CD8-positive, alpha-beta memory T cell (primary cell): ENCODE results near the gene TCEAL3. TPM values are rescaled to one million over a fixed set of nuclear protein-coding genes. Genes with fewer than 3 reads are reported as not detected.
"Not testable (repeated sequence)": the region's sequence is repeated elsewhere in the genome, so short reads cannot be mapped to it uniquely, and the experiment has no call there.

Experiments used
- CTCF ChIA-PET: fragments of 350-600 bp; sonication (Branson Sonifier 250); formaldehyde crosslinking; loops from one replicate; lab custom pipeline; 2021; ENCODE audit warnings: antibody characterized with exemption; lab: Charles Lee
- POLR2A ChIA-PET: fragments of 350-600 bp; sonication (Branson Sonifier 250); formaldehyde crosslinking; loops from one replicate; lab custom pipeline; 2021; ENCODE audit warnings: antibody characterized with exemption; lab: Charles Lee
- DNase-seq, 5 donors: peaks; one replicate each; pipeline versions ENCODE4 v3.0.0 to v3.0.0-alpha.2; 2020 to 2022; ENCODE audit warnings: mixed read lengths in 1 of 5
- H3K27ac ChIP-seq: one replicate; pipeline ENCODE4 v1.7.0; 2013; ENCODE audit warnings: low read depth, mild to moderate bottlenecking, low read length, moderate library complexity
- H3K27me3 ChIP-seq: 2 replicates; pipeline ENCODE4 v1.7.0; 2013; ENCODE audit warnings: low read length, mild to moderate bottlenecking; ENCODE audit not compliant: insufficient read depth, poor library complexity, severe bottlenecking
- H3K36me3 ChIP-seq: 2 replicates; pipeline ENCODE4 v1.7.0; 2013; ENCODE audit warnings: mild to moderate bottlenecking, low read length, moderate library complexity; ENCODE audit not compliant: insufficient read depth
- H3K4me1 ChIP-seq: 2 replicates; pipeline ENCODE4 v1.7.0; 2013; ENCODE audit warnings: mild to moderate bottlenecking, low read length, moderate library complexity; ENCODE audit not compliant: insufficient read depth
- H3K4me3 ChIP-seq: 2 replicates; pipeline ENCODE4 v1.7.0; 2013; ENCODE audit warnings: mild to moderate bottlenecking, low read length
- H3K9me3 ChIP-seq: 2 replicates; pipeline ENCODE4 v1.7.0; 2013; ENCODE audit warnings: mild to moderate bottlenecking, low read length
- H3K27ac Mint-ChIP-seq, 8 donors: one replicate each; pipeline ENCODE4 v1.8.0; 2020 to 2021; ENCODE audit warnings: mixed read lengths in 8 of 8, mild to moderate bottlenecking in 6 of 8, inconsistent platforms in 3 of 8, moderate library complexity in 3 of 8
- H3K27me3 Mint-ChIP-seq, 2 donors: one replicate each; pipeline ENCODE4 v1.8.0; 2020 to 2021; ENCODE audit warnings: mixed read lengths in 2 of 2, mild to moderate bottlenecking in 1 of 2, moderate library complexity in 1 of 2
- H3K36me3 Mint-ChIP-seq, 3 donors: one replicate each; pipeline ENCODE4 v1.8.0; 2020 to 2021; ENCODE audit warnings: mixed read lengths in 3 of 3, inconsistent platforms in 1 of 3, mild to moderate bottlenecking in 1 of 3
- H3K4me1 Mint-ChIP-seq, 3 donors: one replicate each; pipeline ENCODE4 v1.8.0; 2020 to 2021; ENCODE audit warnings: mixed read lengths in 3 of 3, inconsistent platforms in 1 of 3, mild to moderate bottlenecking in 1 of 3
- H3K4me3 Mint-ChIP-seq, 7 donors: one replicate each; pipeline ENCODE4 v1.8.0; 2020 to 2021; ENCODE audit warnings: mixed read lengths in 7 of 7, mild to moderate bottlenecking in 6 of 7, moderate library complexity in 4 of 7, inconsistent platforms in 2 of 7
- H3K9me3 Mint-ChIP-seq, 5 donors: one replicate each; pipeline ENCODE4 v1.8.0; 2020 to 2022; ENCODE audit warnings: mixed read lengths in 5 of 5, mild to moderate bottlenecking in 3 of 5, moderate library complexity in 2 of 5, inconsistent platforms in 1 of 5
- polyA plus RNA-seq: library from polyadenylated mRNA; unstranded; fragments of 300-500 nt; fragmentation: Illumina TruSeq; gene quantifications from one replicate; pipeline ENCODE4 v1.2.3, GENCODE V29; 2021
- total RNA-seq, 2 experiments: library from RNA; stranded (reverse); gene quantifications; one replicate each; pipeline ENCODE4 v1.2.3, GENCODE V29; 2021

Gene TCEAL3
- total and polyA plus RNA-seq, 3 experiments from 2014 or later, result 3.9 to 13.1 (median 4.3) TPM

GRCh38 chrX:103584596-103584995 is 23.2 kb upstream of the TCEAL3 start:
- Histone ChIP-seq H3K9me3 (no peaks in the 10 kb centered on the region), H3K27ac (no peak overlapping the region), H3K27me3 (no peaks in the 10 kb centered on the region), H3K36me3 (no peaks in the 10 kb centered on the region), H3K4me3 (no peak overlapping the region), H3K4me1 (no peaks in the 10 kb centered on the region)
- no peak for DNase-seq
- ChIA-PET CTCF (no interaction called here), POLR2A (interaction anchor here (0.6 kb wide), 1 partner anchor 103 kb away, joined by 6 read pairs; no protein-coding TSS in a partner anchor)
- H3K27ac Mint-ChIP-seq, result peak overlapping the region in 2 of 8 donors; percentile 51 to 66
- H3K36me3 Mint-ChIP-seq, result peaks cover 0 to 4% (median 0%) of the 10 kb centered on the region in 3 donors
- H3K27me3 Mint-ChIP-seq, result peaks cover 5 to 12% of the 10 kb centered on the region in 2 donors
- H3K4me3 Mint-ChIP-seq, result peak overlapping the region in 6 of 7 donors; percentile 19 to 91 (median 82)
- no peaks in the 10 kb centered on the region for H3K9me3 Mint-ChIP-seq
- H3K4me1 Mint-ChIP-seq, result peaks cover 10 to 14% (median 13%) of the 10 kb centered on the region in 3 donors

DNA sequence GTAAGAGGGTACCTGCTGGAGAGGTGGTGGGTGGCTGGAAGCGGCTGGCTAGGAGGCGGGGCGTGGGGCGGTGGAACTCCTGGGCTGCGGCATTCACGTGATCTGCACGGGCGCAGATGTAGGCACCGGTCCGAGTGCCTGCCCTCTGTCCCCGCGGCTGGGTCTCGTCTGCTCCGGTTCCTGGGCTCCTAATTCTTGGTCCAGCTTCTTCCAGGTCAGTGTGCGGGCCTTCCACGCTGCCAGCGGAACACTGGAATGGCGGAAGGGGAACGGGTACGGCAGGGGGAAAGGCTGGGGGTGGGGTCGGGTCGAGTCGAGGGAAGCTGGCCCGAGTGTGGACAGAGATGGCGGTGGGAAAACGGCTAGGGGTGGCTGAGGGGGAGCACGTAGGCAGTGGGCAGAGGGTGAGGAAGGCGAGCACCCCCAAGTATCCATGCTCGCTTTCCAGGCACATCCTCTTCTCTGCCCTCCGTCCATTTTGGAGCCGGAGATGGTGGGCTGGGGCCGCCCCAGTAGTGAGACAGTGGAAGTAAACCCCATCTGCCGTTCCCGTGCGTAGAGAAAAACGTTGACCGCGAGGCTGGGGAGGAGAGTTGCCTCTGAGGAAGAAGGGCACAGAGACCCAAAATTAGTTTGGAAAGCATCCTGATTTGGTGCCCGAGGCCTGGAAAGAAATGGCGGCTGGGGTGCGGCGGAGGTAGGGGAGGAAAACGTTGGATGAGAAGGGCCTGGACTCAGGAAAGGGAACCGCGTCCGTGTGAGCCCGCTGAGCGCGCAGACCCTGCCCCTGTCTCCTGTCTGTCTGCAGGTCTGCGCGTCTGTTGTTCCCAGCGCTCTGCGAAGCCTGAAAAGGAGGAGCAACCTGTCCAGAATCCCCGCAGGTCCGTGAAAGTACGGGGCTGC is 22.1 kb upstream of the TCEAL3 start, which contains the start of gene TCEAL4:
TCEAL4 (plus strand) TSS at position 105 of the 903 bp plus-strand sequence. CDS start 1,161 bp downstream, outside the sequence.
- ChIA-PET CTCF (no interaction called here), POLR2A (no interaction called here)
- peaks cover 2 to 6% of the 10 kb centered on the region in 2 donors for H3K27me3 Mint-ChIP-seq
- DNase-seq, result peak in 4 of 5 donors; percentile 3 to 49 (median 25)
- Histone ChIP-seq H3K4me1 (no peaks in the 10 kb centered on the region), H3K9me3 (no peaks in the 10 kb centered on the region), H3K4me3 (peak within 1 kb of the TSS; percentile 47), H3K27ac (no peak within 1 kb of the TSS), H3K36me3 (no peaks in the 10 kb centered on the region), H3K27me3 (no peaks in the 10 kb centered on the region)
- no peaks in the 10 kb centered on the region for H3K9me3 Mint-ChIP-seq
- H3K4me1 Mint-ChIP-seq, result peaks cover 14 to 21% (median 18%) of the 10 kb centered on the region in 3 donors
- peak within 1 kb of the TSS; percentile 42 to 90 (median 75) for H3K27ac Mint-ChIP-seq
- H3K4me3 Mint-ChIP-seq, result peak within 1 kb of the TSS; percentile 86 to 95 (median 90)
- peaks cover 0 to 4% (median 0%) of the 10 kb centered on the region in 3 donors for H3K36me3 Mint-ChIP-seq

DNA sequence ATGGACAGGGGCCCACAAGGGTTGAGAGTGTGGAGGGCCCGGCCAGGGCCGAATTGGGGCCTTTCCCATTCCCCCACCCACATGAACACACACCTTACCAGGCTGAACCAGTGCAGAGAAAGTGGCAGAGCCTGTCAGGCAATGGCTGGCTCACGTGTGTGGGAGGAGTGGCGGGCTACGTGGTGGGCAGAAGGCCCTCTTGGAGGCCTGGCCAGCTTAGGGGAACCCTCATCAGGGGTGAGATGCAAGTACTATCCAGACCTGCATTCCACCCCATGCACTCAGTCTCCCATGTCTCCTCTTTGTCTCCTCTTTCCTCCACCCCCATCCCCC is 21.5 kb upstream of the TCEAL3 start:
- Mint-ChIP-seq H3K27me3 (peaks cover 0 to 5% of the 10 kb centered on the region in 2 donors), H3K9me3 (no peaks in the 10 kb centered on the region), H3K4me3 (peak overlapping the region; percentile 86 to 95 (median 90)), H3K36me3 (peaks cover 0 to 4% (median 0%) of the 10 kb centered on the region in 3 donors), H3K27ac (peak overlapping the region in 7 of 8 donors; percentile 4 to 95 (median 61)), H3K4me1 (peaks cover 15 to 23% (median 20%) of the 10 kb centered on the region in 3 donors)
- no peak for DNase-seq
- H3K36me3 ChIP-seq, result no peaks in the 10 kb centered on the region
- H3K27me3 ChIP-seq, result no peaks in the 10 kb centered on the region
- POLR2A ChIA-PET, result no interaction called here
- H3K9me3 ChIP-seq, result no peaks in the 10 kb centered on the region
- CTCF ChIA-PET, result no interaction called here
- H3K27ac ChIP-seq, result no peak overlapping the region
- H3K4me3 ChIP-seq, result no peak overlapping the region
- H3K4me1 ChIP-seq, result no peaks in the 10 kb centered on the region

GRCh38 chrX:103586659-103587058 is 21.1 kb upstream of the TCEAL3 start:
- H3K4me3 Mint-ChIP-seq, result peak overlapping the region; percentile 86 to 95 (median 90)
- Histone ChIP-seq H3K4me1 (no peaks in the 10 kb centered on the region), H3K27ac (no peak overlapping the region), H3K27me3 (no peaks in the 10 kb centered on the region), H3K36me3 (no peaks in the 10 kb centered on the region), H3K4me3 (no peak overlapping the region), H3K9me3 (no peaks in the 10 kb centered on the region)
- H3K4me1 Mint-ChIP-seq, result peaks cover 17 to 27% (median 20%) of the 10 kb centered on the region in 3 donors
- H3K27ac Mint-ChIP-seq, result peak overlapping the region in 6 of 8 donors; percentile 20 to 95 (median 70)
- H3K36me3 Mint-ChIP-seq, result peaks cover 0 to 4% (median 0%) of the 10 kb centered on the region in 3 donors
- peaks cover 0 to 4% of the 10 kb centered on the region in 2 donors for H3K27me3 Mint-ChIP-seq
- H3K9me3 Mint-ChIP-seq, result no peaks in the 10 kb centered on the region
- ChIA-PET POLR2A (no interaction called here), CTCF (no interaction called here)
- no peak for DNase-seq

GRCh38 chrX:103592295-103592694 is 15.5 kb upstream of the TCEAL3 start:
- H3K4me3 Mint-ChIP-seq, H3K27ac ChIP-seq, H3K36me3 ChIP-seq, H3K9me3 ChIP-seq, H3K9me3 Mint-ChIP-seq, CTCF ChIA-PET, H3K4me1 ChIP-seq, H3K27me3 Mint-ChIP-seq, H3K27ac Mint-ChIP-seq, DNase-seq, H3K36me3 Mint-ChIP-seq, H3K4me3 ChIP-seq, POLR2A ChIA-PET, H3K27me3 ChIP-seq: not testable (repeated sequence)
- peaks cover 7 to 14% (median 7%) of the 10 kb centered on the region in 3 donors for H3K4me1 Mint-ChIP-seq

GRCh38 chrX:103595202-103595601 is 12.6 kb upstream of the TCEAL3 start:
- H3K9me3 ChIP-seq, H3K36me3 ChIP-seq, H3K4me3 Mint-ChIP-seq, H3K27ac Mint-ChIP-seq, H3K4me1 ChIP-seq, CTCF ChIA-PET, H3K9me3 Mint-ChIP-seq, H3K27me3 ChIP-seq, POLR2A ChIA-PET, H3K4me3 ChIP-seq, DNase-seq, H3K27ac ChIP-seq, H3K36me3 Mint-ChIP-seq: not testable (repeated sequence)
- Mint-ChIP-seq H3K4me1 (peaks cover 7 to 11% (median 7%) of the 10 kb centered on the region in 3 donors), H3K27me3 (peaks cover 0 to 13% of the 10 kb centered on the region in 2 donors)

- Mint-ChIP-seq H3K27me3 (peaks cover 0 to 12% of the 10 kb centered on the region in 2 donors), H3K27ac (peak overlapping the region; percentile 74 to 97 (median 86)), H3K36me3 (peaks cover 0 to 3% (median 0%) of the 10 kb centered on the region in 3 donors), H3K9me3 (no peaks in the 10 kb centered on the region), H3K4me3 (peak overlapping the region; percentile 81 to 92 (median 85)), H3K4me1 (peaks cover 7 to 10% (median 9%) of the 10 kb centered on the region in 3 donors)
- POLR2A ChIA-PET, result interaction anchor here (0.9 kb wide), 1 partner anchor 17 kb away, joined by 4 read pairs; no protein-coding TSS in a partner anchor
- CTCF ChIA-PET, result no interaction called here
- Histone ChIP-seq H3K4me3 (peak overlapping the region; percentile 41), H3K27me3 (no peaks in the 10 kb centered on the region), H3K4me1 (no peaks in the 10 kb centered on the region), H3K9me3 (no peaks in the 10 kb centered on the region), H3K36me3 (no peaks in the 10 kb centered on the region), H3K27ac (no peak overlapping the region)
- peak in 1 of 5 donors; percentile 42 for DNase-seq
Measured at GRCh38 chrX:103608306-103608963, 672 bp downstream of the TCEAL3 start.
